ENCODE measurements around the gene AGO3. TPM values are rescaled to one million over a fixed set of nuclear protein-coding genes. Genes with fewer than 3 reads are reported as not detected.
"Not testable (repeated sequence)": the region's sequence is repeated elsewhere in the genome, so short reads cannot be mapped to it uniquely, and the experiment has no call there.

AGO3 gene
- total RNA-seq, 4 donors from 2014 or later = 19.9 to 23.3 (median 21.0) TPM

DNA sequence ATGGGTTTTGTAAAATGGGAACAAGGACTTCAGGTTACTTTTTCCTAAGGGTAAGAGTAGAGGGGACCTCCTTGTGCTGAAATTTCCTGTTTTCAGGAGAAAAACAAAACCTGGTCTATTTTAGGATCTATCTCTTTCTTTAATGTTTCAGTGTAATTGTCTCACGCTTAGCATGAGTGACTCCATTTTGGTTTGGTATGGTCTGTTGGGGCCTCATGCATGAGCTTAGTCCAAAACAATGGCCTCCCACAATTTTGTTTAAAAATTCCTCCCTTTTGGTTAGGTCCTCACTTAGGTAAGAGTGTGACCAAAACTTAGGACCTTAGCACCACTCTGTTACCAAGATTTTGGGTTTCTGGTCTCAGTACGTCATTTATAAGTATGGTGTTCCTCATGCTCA, 85.8 kb downstream of the AGO3 start:
- H3K27ac ChIP-seq (replicated peaks in 1 of 4) = no peak overlapping the region
- H3K36me3 ChIP-seq = peaks cover 27 to 93% (median 70%) of the 10 kb centered on the region in 4 donors
- intact Hi-C loops (cut with DNase I) = no loop called here

DNA sequence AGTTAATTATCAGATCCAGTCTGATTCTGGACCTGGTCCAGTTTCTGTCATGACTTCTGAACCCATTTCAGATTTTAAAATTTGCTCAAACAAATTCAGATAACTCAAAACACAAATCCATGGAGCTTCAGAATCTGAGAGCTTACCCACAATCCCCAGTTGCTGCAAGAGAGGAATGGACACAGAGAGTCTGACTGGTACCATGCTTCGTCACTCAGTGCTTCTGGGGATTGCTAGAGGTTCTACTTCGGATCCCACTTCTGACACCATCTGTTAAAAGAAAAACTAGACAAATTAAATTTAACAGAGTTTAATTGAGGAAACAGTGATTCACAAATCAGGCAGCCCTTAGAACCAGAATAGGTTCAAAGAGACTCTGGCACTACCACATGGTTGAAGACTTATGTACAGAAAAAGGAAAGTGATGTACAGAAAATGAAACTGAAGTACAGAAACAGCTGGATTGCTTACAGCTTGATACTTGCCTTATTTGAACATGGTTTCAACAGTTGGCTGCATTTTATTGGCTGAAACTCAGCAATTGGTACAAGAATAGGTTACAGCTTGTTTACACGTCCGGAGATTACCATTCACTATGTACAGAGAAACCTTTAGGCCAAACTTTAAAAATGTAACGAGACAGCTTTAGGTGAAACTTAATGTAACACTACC, 92.3 kb downstream of the AGO3 start:
- Histone ChIP-seq H3K4me1 (peaks cover 0 to 6% (median 3%) of the 10 kb centered on the region in 4 donors), H3K36me3 (peaks cover 22 to 67% (median 47%) of the 10 kb centered on the region in 4 donors), H3K27me3 (no peaks in the 10 kb centered on the region), H3K27ac (replicated peaks in 1 of 4) (peak overlapping the region in 2 of 4 donors; percentile 6 to 27), H3K9me3 (no peaks in the 10 kb centered on the region), H3K4me3 (no peak overlapping the region)
- DNase-seq (ENCODE audit: extremely low spot score) = no peak
- WGBS = 90% methylated on average over 5 of the region's 5 CpGs
- TF ChIP-seq POLR2AphosphoS5 (IDR thresholded peaks at IDR 0.05) (no peak), EP300 (IDR thresholded peaks at IDR 0.05) (no peak), POLR2A (IDR thresholded peaks at IDR 0.05; ENCODE audit: low read depth) (no peak)
- TF ChIP-seq, protein P1, sequence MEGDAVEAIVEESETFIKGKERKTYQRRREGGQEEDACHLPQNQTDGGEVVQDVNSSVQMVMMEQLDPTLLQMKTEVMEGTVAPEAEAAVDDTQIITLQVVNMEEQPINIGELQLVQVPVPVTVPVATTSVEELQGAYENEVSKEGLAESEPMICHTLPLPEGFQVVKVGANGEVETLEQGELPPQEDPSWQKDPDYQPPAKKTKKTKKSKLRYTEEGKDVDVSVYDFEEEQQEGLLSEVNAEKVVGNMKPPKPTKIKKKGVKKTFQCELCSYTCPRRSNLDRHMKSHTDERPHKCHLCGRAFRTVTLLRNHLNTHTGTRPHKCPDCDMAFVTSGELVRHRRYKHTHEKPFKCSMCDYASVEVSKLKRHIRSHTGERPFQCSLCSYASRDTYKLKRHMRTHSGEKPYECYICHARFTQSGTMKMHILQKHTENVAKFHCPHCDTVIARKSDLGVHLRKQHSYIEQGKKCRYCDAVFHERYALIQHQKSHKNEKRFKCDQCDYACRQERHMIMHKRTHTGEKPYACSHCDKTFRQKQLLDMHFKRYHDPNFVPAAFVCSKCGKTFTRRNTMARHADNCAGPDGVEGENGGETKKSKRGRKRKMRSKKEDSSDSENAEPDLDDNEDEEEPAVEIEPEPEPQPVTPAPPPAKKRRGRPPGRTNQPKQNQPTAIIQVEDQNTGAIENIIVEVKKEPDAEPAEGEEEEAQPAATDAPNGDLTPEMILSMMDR (IDR thresholded peaks at IDR 0.05) = no peak
- intact Hi-C loops (cut with DNase I) = no loop called here

More for the DNA sequence above, 85.8 kb downstream of the AGO3 start:
- Histone ChIP-seq H3K9me3 (no peaks in the 10 kb centered on the region), H3K4me3 (no peak overlapping the region), H3K4me1 (no peaks in the 10 kb centered on the region), H3K27me3 (no peaks in the 10 kb centered on the region)
- no peak for DNase-seq (ENCODE audit: extremely low spot score)
- 98% methylated on average over 2 of the region's 2 CpGs for WGBS
- TF ChIP-seq POLR2A (IDR thresholded peaks at IDR 0.05; ENCODE audit: low read depth) = no peak
- no peak for TF ChIP-seq EP300 (IDR thresholded peaks at IDR 0.05)
- TF ChIP-seq, protein P1 (IDR thresholded peaks at IDR 0.05) = no peak
- no peak for TF ChIP-seq POLR2AphosphoS5 (IDR thresholded peaks at IDR 0.05)

DNA sequence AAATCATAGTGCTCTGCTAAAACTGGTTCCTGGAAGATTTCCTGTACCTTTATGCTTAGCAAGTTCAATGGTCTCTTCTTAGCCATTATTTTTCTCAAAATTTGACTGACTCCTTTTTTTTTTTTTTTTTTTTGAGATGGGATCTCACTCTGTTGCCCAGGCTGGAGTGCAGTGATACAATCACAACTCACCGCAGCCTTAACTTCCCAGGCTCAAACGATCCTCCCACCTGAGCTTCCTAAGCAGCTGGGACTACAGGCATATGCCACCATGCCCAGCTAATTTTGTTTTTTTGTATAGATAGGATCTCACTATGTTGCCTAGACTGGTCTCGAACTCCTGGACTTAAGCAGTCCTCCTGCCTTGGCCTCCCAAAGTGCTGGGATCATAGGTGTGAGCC, 93.1 kb downstream of the AGO3 start:
- H3K27ac ChIP-seq (replicated peaks in 1 of 4); H3K27me3 ChIP-seq; H3K4me3 ChIP-seq; H3K4me1 ChIP-seq; DNase-seq (ENCODE audit: extremely low spot score); H3K9me3 ChIP-seq; intact Hi-C loops (cut with DNase I): not testable (repeated sequence)
- 99% methylated on average over 3 of the region's 3 CpGs for WGBS
- H3K36me3 ChIP-seq = peaks cover 22 to 63% (median 41%) of the 10 kb centered on the region in 4 donors

DNA sequence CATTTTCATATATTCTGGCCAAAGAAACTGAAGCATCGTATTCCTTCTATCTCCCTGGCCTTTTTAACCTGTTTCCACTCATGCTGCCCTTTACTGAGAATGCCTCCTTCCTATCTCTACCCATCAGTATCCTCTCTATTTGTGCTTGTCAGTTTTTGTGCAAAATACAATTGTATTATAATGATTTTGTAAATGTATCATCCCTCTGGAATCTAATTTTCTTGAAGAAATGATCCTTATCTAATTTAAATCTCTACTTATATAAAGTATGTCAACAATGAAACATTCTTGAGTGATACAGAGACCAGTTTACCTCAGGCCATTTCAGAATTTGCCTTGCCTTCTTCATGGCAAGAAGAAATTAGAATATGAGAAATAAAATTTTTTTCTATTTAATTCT, 93.9 kb downstream of the AGO3 start:
- Histone ChIP-seq H3K4me3 (no peak overlapping the region), H3K9me3 (no peaks in the 10 kb centered on the region), H3K4me1 (peaks cover 0 to 6% (median 3%) of the 10 kb centered on the region in 4 donors), H3K27me3 (no peaks in the 10 kb centered on the region), H3K27ac (replicated peaks in 1 of 4) (no peak overlapping the region), H3K36me3 (peaks cover 19 to 63% (median 38%) of the 10 kb centered on the region in 4 donors)
- no peak for DNase-seq (ENCODE audit: extremely low spot score)
- intact Hi-C loops (cut with DNase I) = no loop called here
- WGBS = 86% methylated on average over 1 of the region's 1 CpG
- TF ChIP-seq POLR2AphosphoS5 (IDR thresholded peaks at IDR 0.05) = no peak
- no peak for TF ChIP-seq POLR2A (IDR thresholded peaks at IDR 0.05; ENCODE audit: low read depth)
- TF ChIP-seq EP300 (IDR thresholded peaks at IDR 0.05) = no peak
- TF ChIP-seq, protein P1 (IDR thresholded peaks at IDR 0.05) = no peak

DNA sequence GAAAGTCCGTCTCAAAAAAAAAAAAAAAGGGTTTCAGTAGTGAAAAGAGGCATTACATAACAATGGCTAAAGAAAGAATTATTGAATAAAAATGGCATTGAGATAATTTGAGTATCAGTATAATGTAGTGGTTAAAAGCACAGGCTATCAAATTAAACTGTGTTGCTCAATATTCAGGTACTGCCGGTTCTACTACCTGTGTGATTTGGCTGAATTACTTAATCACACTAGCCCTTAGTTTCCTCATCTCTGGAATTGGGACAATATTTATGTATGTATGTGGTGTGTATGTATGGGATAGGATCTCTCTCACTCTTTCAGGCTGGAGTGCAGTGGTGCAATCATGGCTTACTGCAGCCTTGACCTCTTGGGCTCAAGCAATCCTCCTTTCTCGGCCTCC, 96.9 kb downstream of the AGO3 start:
- H3K36me3 ChIP-seq = peaks cover 19 to 75% (median 52%) of the 10 kb centered on the region in 4 donors
- H3K4me1 ChIP-seq = peaks cover 0 to 6% (median 3%) of the 10 kb centered on the region in 4 donors
- no peak overlapping the region for H3K4me3 ChIP-seq
- H3K27me3 ChIP-seq = no peaks in the 10 kb centered on the region
- WGBS = 94% methylated on average over 3 of the region's 3 CpGs
- TF ChIP-seq, protein P1 (IDR thresholded peaks at IDR 0.05) = no peak
- TF ChIP-seq EP300 (IDR thresholded peaks at IDR 0.05) (no peak), POLR2AphosphoS5 (IDR thresholded peaks at IDR 0.05) (no peak), POLR2A (IDR thresholded peaks at IDR 0.05; ENCODE audit: low read depth) (no peak)
- intact Hi-C loops (cut with DNase I) = no loop called here
- H3K27ac ChIP-seq (replicated peaks in 1 of 4) = no peak overlapping the region
- no peaks in the 10 kb centered on the region for H3K9me3 ChIP-seq
- no peak for DNase-seq (ENCODE audit: extremely low spot score)
